Calu3 (cell line): ENCODE results near the gene COL19A1. TPM values are rescaled to one million over a fixed set of nuclear protein-coding genes. Genes with fewer than 3 reads are reported as not detected.

Source experiments
- BruUV-seq: library from RNA; stranded (reverse); fragments of 400-500 nt; replicated peaks from 2 replicates; lab custom pipeline; 2021; lab: Mats Ljungman, UMichigan
- CTCF ChIA-PET: fragments of 300-600 bp; sonication (Branson Sonifier 250); formaldehyde crosslinking; loops from one replicate; lab custom pipeline; 2022; ENCODE audit warnings: antibody characterized with exemption; lab: Charles Lee
- DNase-seq: peaks from one replicate; pipeline ENCODE4 v3.0.0; 2022
- H3K27ac Mint-ChIP-seq: one replicate; pipeline ENCODE4 v1.8.0; 2022; ENCODE audit warnings: mixed read lengths; ENCODE audit not compliant: unreplicated experiment
- H3K27me3 Mint-ChIP-seq: one replicate; pipeline ENCODE4 v1.8.0; 2022; ENCODE audit warnings: mixed read lengths; ENCODE audit not compliant: unreplicated experiment
- H3K36me3 Mint-ChIP-seq: one replicate; pipeline ENCODE4 v1.8.0; 2022; ENCODE audit warnings: mild to moderate bottlenecking, moderate library complexity, mixed read lengths; ENCODE audit not compliant: insufficient read depth, unreplicated experiment
- H3K4me1 Mint-ChIP-seq: one replicate; pipeline ENCODE4 v1.8.0; 2022; ENCODE audit warnings: mild to moderate bottlenecking, low read depth, mixed read lengths; ENCODE audit not compliant: unreplicated experiment
- H3K4me3 Mint-ChIP-seq: one replicate; pipeline ENCODE4 v1.8.0; 2022; ENCODE audit warnings: mild to moderate bottlenecking, low read depth, moderate library complexity, mixed read lengths; ENCODE audit not compliant: unreplicated experiment
- H3K9me3 Mint-ChIP-seq: one replicate; pipeline ENCODE4 v1.8.0; 2022; ENCODE audit warnings: low read depth, mixed read lengths; ENCODE audit not compliant: unreplicated experiment
- CTCF ChIP-seq: fragments of 200-600 bp; IDR thresholded peaks from one replicate; pipeline ENCODE4 v1.8.0; 2022; ENCODE audit warnings: antibody characterized with exemption; ENCODE audit not compliant: unreplicated experiment
- intact Hi-C: fragments of 100-400 bp; cut with micrococcal nuclease; formaldehyde crosslinking; loops from one replicate; pipeline ENCODE4 v1.10.0; 2022; ENCODE audit not compliant: unreplicated experiment
- total RNA-seq: library from RNA; stranded (reverse); gene quantifications from 2 replicates; pipeline ENCODE4 v1.2.3, GENCODE V29; 2022

COL19A1 gene
- total RNA-seq, 1 experiment from 2014 or later = not detected

GRCh38 chr6:70241031-70241430, 374.7 kb downstream of the COL19A1 start:
- no peak for DNase-seq
- CTCF ChIA-PET = interaction anchor here (1.5 kb wide), 1 partner anchor 10 kb away, joined by 4 read pairs; no protein-coding TSS in a partner anchor
- no TSS peak for BruUV-seq
- TF ChIP-seq CTCF = no peak
- Mint-ChIP-seq H3K36me3 (no peaks in the 10 kb centered on the region), H3K4me3 (no peak overlapping the region), H3K4me1 (peaks cover 7% of the 10 kb centered on the region), H3K27ac (no peak overlapping the region), H3K9me3 (no peaks in the 10 kb centered on the region), H3K27me3 (peaks cover 18% of the 10 kb centered on the region)
- intact Hi-C loops = no loop called here

GRCh38 chr6:70241991-70242420, 375.6 kb downstream of the COL19A1 start:
- H3K4me1 Mint-ChIP-seq = peaks cover 7% of the 10 kb centered on the region
- intact Hi-C loops = no loop called here
- no peak overlapping the region for H3K4me3 Mint-ChIP-seq
- H3K27me3 Mint-ChIP-seq = peaks cover 14% of the 10 kb centered on the region
- CTCF ChIA-PET = no interaction called here
- no peaks in the 10 kb centered on the region for H3K36me3 Mint-ChIP-seq
- no peak for TF ChIP-seq CTCF
- DNase-seq = peak; percentile 23
- no peak overlapping the region for H3K27ac Mint-ChIP-seq
- no peaks in the 10 kb centered on the region for H3K9me3 Mint-ChIP-seq
- BruUV-seq = no TSS peak

GRCh38 chr6:70246118-70246517, 379.8 kb downstream of the COL19A1 start:
- H3K27me3 Mint-ChIP-seq = peaks cover 21% of the 10 kb centered on the region
- no peak overlapping the region for H3K4me3 Mint-ChIP-seq
- TF ChIP-seq CTCF = no peak
- H3K4me1 Mint-ChIP-seq = peaks cover 7% of the 10 kb centered on the region
- BruUV-seq = no TSS peak
- no peak for DNase-seq
- CTCF ChIA-PET = no interaction called here
- no peaks in the 10 kb centered on the region for H3K36me3 Mint-ChIP-seq
- H3K27ac Mint-ChIP-seq = no peak overlapping the region
- intact Hi-C loops = no loop called here
- no peaks in the 10 kb centered on the region for H3K9me3 Mint-ChIP-seq

- CTCF ChIA-PET = no interaction called here
- no peak for TF ChIP-seq CTCF
- DNase-seq = no peak
- Mint-ChIP-seq H3K4me1 (no peaks in the 10 kb centered on the region), H3K9me3 (no peaks in the 10 kb centered on the region), H3K4me3 (no peak overlapping the region), H3K27ac (no peak overlapping the region), H3K36me3 (no peaks in the 10 kb centered on the region), H3K27me3 (peaks cover 57% of the 10 kb centered on the region)
- intact Hi-C loops = no loop called here
- no TSS peak for BruUV-seq
These were observed 386.2 kb downstream of the COL19A1 start for GRCh38 chr6:70252604-70253003.
